Astrocyte (in vitro differentiated cells and primary cell): ENCODE results near the gene MYCBP2. TPM values are rescaled to one million over a fixed set of nuclear protein-coding genes. Genes with fewer than 3 reads are reported as not detected.

Experiments used
- DNase-seq: peaks from one replicate; pipeline ENCODE4 v3.0.0-alpha.2; 2010; ENCODE audit warnings: low read depth
- FAIRE-seq: peaks from 2 replicates; lab custom pipeline; 2011; peaks lifted over from hg19 to GRCh38; lab: Jason Lieb, UNC
- H2AFZ ChIP-seq: 2 replicates; pipeline ENCODE4 v1.6.0; 2012; ENCODE audit warnings: low read depth, low read length, inconsistent platforms
- H3K27ac ChIP-seq: 2 replicates; pipeline ENCODE4 v1.5.1; 2011; ENCODE audit warnings: low read depth, low read length, inconsistent platforms
- H3K27me3 ChIP-seq: 2 replicates; pipeline ENCODE4 v1.6.0; 2011; ENCODE audit warnings: low read length, inconsistent platforms; ENCODE audit not compliant: insufficient read depth
- H3K36me3 ChIP-seq: 2 replicates; pipeline ENCODE4 v1.5.1; 2011; ENCODE audit warnings: low read length, inconsistent platforms; ENCODE audit not compliant: insufficient read depth
- H3K4me1 ChIP-seq: 2 replicates; pipeline ENCODE4 v1.5.1; 2011; ENCODE audit warnings: low read length, inconsistent platforms; ENCODE audit not compliant: insufficient read depth
- H3K4me2 ChIP-seq: 2 replicates; pipeline ENCODE4 v1.6.0; 2012; ENCODE audit warnings: low read length, inconsistent platforms
- H3K4me3 ChIP-seq: 2 replicates; pipeline ENCODE4 v1.5.1; 2011; ENCODE audit warnings: low read depth, mild to moderate bottlenecking, low read length, inconsistent platforms; ENCODE audit not compliant: insufficient read depth
- H3K79me2 ChIP-seq: 2 replicates; pipeline ENCODE4 v1.6.0; 2012; ENCODE audit warnings: mild to moderate bottlenecking, low read length, inconsistent platforms; ENCODE audit not compliant: insufficient read depth
- H3K9ac ChIP-seq: 2 replicates; pipeline ENCODE4 v1.6.0; 2012; ENCODE audit warnings: mild to moderate bottlenecking, low read length, inconsistent platforms
- H3K9me3 ChIP-seq: 2 replicates; pipeline ENCODE4 v1.5.1; 2012; ENCODE audit warnings: low read depth, mild to moderate bottlenecking, low read length, inconsistent platforms; ENCODE audit not compliant: insufficient read depth
- H4K20me1 ChIP-seq: 2 replicates; pipeline ENCODE4 v1.6.0; 2012; ENCODE audit warnings: low read length, inconsistent platforms; ENCODE audit not compliant: insufficient read depth
- H3K27ac Mint-ChIP-seq: one replicate; pipeline ENCODE4 v1.8.0; 2021; ENCODE audit warnings: mild to moderate bottlenecking, mixed read lengths; ENCODE audit not compliant: unreplicated experiment
- H3K27me3 Mint-ChIP-seq: one replicate; pipeline ENCODE4 v1.8.0; 2021; ENCODE audit warnings: low read depth, mixed read lengths; ENCODE audit not compliant: unreplicated experiment
- H3K36me3 Mint-ChIP-seq: one replicate; pipeline ENCODE4 v1.8.0; 2021; ENCODE audit warnings: low read depth, mixed read lengths; ENCODE audit not compliant: unreplicated experiment
- H3K4me1 Mint-ChIP-seq: one replicate; pipeline ENCODE4 v1.8.0; 2021; ENCODE audit warnings: low read depth, mixed read lengths; ENCODE audit not compliant: unreplicated experiment
- H3K4me3 Mint-ChIP-seq: one replicate; pipeline ENCODE4 v1.8.0; 2021; ENCODE audit warnings: mild to moderate bottlenecking, moderate library complexity, mixed read lengths; ENCODE audit not compliant: unreplicated experiment
- H3K9me3 Mint-ChIP-seq: one replicate; pipeline ENCODE4 v1.8.0; 2021; ENCODE audit warnings: mild to moderate bottlenecking, mixed read lengths; ENCODE audit not compliant: unreplicated experiment
- CTCF ChIP-seq: IDR thresholded peaks from 2 replicates; pipeline ENCODE4 v1.5.1; 2011; ENCODE audit warnings: low read depth, mild to moderate bottlenecking, inconsistent platforms, low read length, moderate library complexity; ENCODE audit not compliant: insufficient read depth
- EZH2 ChIP-seq: IDR thresholded peaks from 2 replicates; pipeline ENCODE4 v1.6.1; 2012; ENCODE audit warnings: mild to moderate bottlenecking, low read length, inconsistent platforms; ENCODE audit not compliant: insufficient read depth
- total RNA-seq: library from RNA; stranded (reverse); gene quantifications from 2 replicates; pipeline ENCODE4 v1.2.1, GENCODE V29; 2021

The MYCBP2 gene
- total RNA-seq, 1 donor from 2014 or later, result 72.3 TPM

- Mint-ChIP-seq H3K9me3 (no peaks in the 10 kb centered on the region), H3K4me3 (no peak overlapping the region), H3K36me3 (peaks cover 14% of the 10 kb centered on the region), H3K27ac (no peak overlapping the region), H3K27me3 (no peaks in the 10 kb centered on the region), H3K4me1 (peaks cover 14% of the 10 kb centered on the region)
- Histone ChIP-seq H3K79me2 (no peaks in the 10 kb centered on the region), H3K4me1 (peaks cover 3% of the 10 kb centered on the region), H3K9me3 (no peaks in the 10 kb centered on the region), H4K20me1 (no peaks in the 10 kb centered on the region), H3K4me3 (no peak overlapping the region), H3K27me3 (no peaks in the 10 kb centered on the region), H3K27ac (no peak overlapping the region), H3K4me2 (no peak overlapping the region), H3K9ac (no peak overlapping the region), H2AFZ (no peak overlapping the region), H3K36me3 (peaks cover 11% of the 10 kb centered on the region)
- FAIRE-seq (no peak), DNase-seq (no peak)
- TF ChIP-seq EZH2, result no peak
- TF ChIP-seq CTCF, result no peak
These were observed 187.6 kb downstream of the MYCBP2 start for GRCh38 chr13:77139306-77139705.

GRCh38 chr13:77138813-77139212 is 188.1 kb downstream of the MYCBP2 start:
- DNase-seq (peak; percentile 48), FAIRE-seq (no peak)
- H3K9me3 Mint-ChIP-seq, result no peaks in the 10 kb centered on the region

More at GRCh38 chr13:77138813-77139212, 188.1 kb downstream of the MYCBP2 start:
- H3K4me1 ChIP-seq, result peaks cover 3% of the 10 kb centered on the region
- peaks cover 14% of the 10 kb centered on the region for H3K4me1 Mint-ChIP-seq
- H2AFZ ChIP-seq, result no peak overlapping the region
- TF ChIP-seq EZH2 (no peak), CTCF (no peak)
- H3K36me3 ChIP-seq, result peaks cover 7% of the 10 kb centered on the region
- H3K9me3 ChIP-seq, result no peaks in the 10 kb centered on the region
- peaks cover 16% of the 10 kb centered on the region for H3K36me3 Mint-ChIP-seq
- no peaks in the 10 kb centered on the region for H3K79me2 ChIP-seq
- H3K27me3 ChIP-seq, result no peaks in the 10 kb centered on the region
- no peak overlapping the region for H3K27ac ChIP-seq
- no peak overlapping the region for H3K4me2 ChIP-seq
- no peaks in the 10 kb centered on the region for H3K27me3 Mint-ChIP-seq
- H3K9ac ChIP-seq, result no peak overlapping the region
- H4K20me1 ChIP-seq, result no peaks in the 10 kb centered on the region
- H3K4me3 Mint-ChIP-seq, result no peak overlapping the region
- no peak overlapping the region for H3K4me3 ChIP-seq
- no peak overlapping the region for H3K27ac Mint-ChIP-seq
